Measurements from ENCODE around the gene AZU1.

DNA sequence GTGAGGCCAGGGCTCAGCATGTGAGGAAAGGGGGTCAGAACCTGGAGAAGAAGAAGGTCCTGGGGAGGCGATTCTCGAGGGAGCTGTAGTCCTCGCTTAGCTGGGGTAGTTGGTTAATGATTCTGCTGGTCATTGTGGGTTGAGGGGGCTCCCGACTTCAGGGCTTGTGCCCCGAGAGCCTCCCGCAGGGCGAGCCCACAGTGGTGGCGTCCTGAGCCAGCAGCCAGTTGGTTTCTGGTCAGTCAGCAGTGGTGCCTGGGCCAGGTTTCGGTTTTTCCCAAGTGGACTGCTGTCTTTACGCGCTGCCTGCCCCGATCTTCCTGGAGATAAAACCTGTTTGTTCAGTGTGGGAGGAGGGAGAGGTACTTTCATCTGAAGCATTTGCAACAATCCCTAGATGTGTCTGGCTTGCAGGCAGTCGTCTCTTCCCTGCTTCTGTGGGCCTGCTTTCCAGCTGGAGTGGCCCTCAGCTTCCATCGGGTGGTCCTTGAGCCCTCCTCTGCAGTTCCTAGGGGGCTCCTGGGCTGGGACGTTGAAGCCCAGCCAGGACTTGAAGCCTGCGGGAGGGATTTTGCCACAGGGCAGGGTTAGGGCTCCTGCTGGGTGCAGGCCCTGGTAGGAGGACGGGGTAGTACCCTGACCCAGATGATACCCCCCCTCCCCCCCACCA is 27.1 kb upstream of the AZU1 start:
- TF ChIP-seq EZH2phosphoT487 (IDR thresholded peaks at IDR 0.05; ENCODE audit: insufficient read depth, low read depth): no peak
- TF ChIP-seq EZH2 (IDR thresholded peaks at IDR 0.05; ENCODE audit: insufficient read depth, poor library complexity, severe bottlenecking): no peak
